Measurements from ENCODE around the gene UNCX.
"Not testable (repeated sequence)": the region's sequence is repeated elsewhere in the genome, so short reads cannot be mapped to it uniquely, and the experiment has no call there.

Gene UNCX

DNA sequence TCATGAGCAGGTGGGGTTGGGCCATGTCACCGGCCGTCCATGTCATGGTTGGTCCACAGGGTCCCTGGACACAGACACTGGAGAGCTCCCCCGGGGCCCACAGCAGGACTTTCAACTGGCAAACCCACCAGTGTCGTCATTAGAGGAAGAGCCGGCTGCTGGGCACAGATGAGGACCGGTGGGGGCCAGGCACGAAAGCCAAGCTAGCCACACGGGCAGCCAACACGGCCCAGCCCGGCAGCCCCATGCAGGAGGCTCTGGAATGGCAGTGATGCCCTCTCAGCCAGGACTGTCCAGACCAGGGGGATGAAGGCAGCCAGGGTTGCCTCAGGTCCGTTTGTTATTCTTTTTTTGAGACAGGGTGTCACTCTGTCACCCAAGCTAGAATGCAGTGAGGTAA, 21.1 kb upstream of the UNCX start:
- no peak overlapping the region for H3K4me3 ChIP-seq (ENCODE audit: low read length)
- no peak for DNase-seq (ENCODE audit: low read depth, low spot score)

DNA sequence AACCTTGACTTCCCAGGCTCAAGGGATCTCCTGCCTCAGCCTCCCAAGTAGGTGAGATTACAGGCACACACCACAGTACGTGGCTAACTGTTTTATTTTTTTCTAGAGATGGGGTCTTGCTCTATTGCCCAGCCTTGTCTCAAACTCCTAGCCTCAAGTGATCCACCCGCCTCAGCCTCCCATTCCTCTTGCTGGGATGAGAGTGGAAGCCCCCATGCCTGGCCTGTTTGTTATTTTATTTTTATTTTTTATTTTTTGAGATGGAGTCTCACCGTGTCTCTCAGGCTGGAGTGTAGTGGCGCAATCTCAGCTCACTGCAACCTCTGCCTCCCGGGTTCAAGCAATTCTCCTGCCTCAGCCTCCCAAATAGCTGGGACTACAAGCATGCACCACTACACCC, 20.6 kb upstream of the UNCX start:
- not testable (repeated sequence) for DNase-seq (ENCODE audit: low read depth, low spot score); H3K4me3 ChIP-seq (ENCODE audit: low read length)

- no peak for DNase-seq (ENCODE audit: low read depth, low spot score)
Observed at GRCh38 chr7:1214516-1214915, 18.2 kb upstream of the UNCX start.

DNA sequence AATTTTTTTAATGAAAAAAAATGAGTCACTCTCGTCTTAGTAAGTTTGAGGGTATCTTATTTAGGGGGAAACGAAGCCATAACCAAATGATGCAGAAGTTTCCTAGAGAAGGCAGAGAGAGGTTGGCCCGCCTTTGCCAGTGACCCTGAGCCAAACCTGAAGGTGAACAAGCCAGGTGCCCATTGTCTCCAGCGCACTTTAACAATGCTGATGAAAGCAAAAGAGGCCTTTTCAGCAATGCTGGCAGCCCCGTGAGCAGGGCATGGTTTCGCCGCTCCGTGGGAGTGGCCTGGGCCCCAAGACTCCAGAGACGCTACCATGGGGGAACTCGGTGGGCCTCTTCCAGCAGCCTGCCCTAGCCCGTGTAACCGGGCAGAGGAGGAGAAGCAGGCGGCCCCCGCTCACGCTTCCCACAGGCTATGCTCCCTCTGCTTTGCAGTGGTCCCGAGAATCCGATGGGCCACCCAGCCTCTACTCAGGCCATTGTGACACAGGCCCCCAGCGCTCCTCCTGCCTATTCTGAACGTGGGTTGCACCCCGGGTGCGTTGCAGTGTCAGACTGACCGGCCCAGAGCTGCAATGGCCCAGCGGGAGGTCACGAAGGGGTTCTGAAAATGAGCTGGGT, 14.0 kb upstream of the UNCX start:
- H3K4me3 ChIP-seq (ENCODE audit: low read length): no peak overlapping the region
- no peak for DNase-seq (ENCODE audit: low read depth, low spot score)

More at GRCh38 chr7:1214516-1214915, 18.2 kb upstream of the UNCX start:
- no peak overlapping the region for H3K4me3 ChIP-seq (ENCODE audit: low read length)

DNA sequence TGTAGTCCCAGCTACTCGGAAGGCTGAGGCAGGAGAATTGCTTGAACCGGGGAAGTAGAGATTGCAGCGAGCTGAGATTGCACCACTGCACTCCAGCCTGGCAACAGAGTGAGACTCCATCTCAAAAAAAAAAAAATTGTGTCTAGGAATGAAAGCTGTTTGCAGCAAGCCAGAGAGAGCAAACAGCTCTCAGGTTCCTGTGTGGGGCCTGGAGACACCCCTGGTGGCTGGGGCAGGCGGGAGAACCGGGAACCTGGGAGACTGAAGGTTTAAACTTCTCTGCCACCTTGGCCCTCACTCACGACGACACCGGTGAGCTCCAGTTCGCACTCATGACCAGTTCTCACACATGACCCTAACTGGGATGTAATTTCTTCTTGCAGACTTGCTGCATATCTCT, 13.2 kb upstream of the UNCX start:
- no peak for DNase-seq (ENCODE audit: low read depth, low spot score)
- H3K4me3 ChIP-seq (ENCODE audit: low read length): no peak overlapping the region

DNA sequence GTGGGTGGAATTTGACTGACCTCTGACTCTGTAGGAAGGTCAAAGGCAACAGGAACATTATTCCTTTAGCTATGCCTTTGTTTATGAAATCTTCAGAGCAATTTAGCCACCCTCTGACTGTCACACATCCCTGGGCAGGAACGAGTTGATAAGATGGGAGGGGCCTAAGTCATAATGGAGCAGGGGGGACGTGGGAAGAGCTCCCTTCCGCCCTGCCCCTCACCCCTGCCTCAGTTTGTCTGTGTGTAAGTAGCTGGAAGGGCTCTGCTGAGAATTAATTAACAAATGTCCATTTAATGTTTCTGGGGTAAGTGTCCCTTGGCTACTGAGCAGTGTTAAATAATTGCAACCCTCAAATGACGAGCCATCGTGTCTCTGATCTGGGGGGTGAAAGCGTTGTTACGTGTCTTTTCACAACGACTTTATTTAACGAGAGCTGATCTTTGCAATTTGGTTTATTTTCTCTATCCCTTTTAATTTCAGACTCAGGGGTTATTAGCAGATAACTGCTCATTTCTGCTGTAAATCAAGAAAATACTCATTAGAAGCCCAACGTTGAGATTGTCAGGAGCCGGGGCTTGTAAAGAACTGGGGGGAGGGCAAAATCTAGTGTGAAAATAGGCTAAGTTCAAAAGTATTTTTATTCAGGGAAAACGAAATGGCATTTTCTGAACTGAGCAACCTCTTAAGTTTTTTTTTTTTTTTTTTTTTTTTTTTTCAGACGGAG, 12.5 kb upstream of the UNCX start:
- H3K4me3 ChIP-seq (ENCODE audit: low read length): no peak overlapping the region
- no peak for DNase-seq (ENCODE audit: low read depth, low spot score)

DNA sequence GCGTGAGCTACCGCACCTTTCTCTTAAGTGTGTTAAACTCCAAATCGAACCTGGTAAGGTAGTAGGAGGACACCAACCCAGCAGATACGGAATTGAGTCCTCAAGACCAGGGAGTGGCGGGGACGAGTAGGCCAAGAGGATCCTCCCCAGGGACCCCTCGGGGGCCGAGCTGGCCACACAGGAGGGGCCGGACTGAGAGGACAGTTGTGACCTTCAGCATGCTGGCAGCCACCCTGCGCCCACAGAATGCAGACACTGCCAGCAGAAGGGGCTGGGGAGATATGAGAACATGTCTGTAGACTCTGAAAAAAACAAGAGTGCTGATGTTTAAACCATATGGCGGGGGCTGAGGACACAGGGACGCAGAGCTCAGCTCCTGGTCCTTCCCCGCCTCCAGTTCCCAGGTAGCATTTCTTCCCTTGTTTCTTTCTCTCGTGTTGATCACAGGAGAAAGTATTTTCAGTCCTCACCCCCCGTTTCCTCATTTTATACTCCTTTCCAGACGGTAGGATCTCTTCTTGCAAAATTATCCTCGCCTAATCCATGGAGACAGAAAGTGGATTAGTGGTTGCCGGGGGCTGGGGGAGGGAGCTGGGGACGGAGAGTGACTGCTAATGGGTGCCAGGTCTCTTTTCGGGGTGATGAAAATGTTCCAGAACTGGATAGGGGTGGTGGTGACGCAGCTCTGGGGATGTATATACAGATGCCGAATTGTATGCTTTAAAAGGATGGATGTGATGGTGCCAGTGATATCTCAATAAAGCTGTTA, 11.5 kb upstream of the UNCX start:
- DNase-seq (ENCODE audit: low read depth, low spot score): no peak

GRCh38 chr7:1223196-1223981, 9.3 kb upstream of the UNCX start:
- DNase-seq (ENCODE audit: low read depth, low spot score): no peak
- H3K4me3 ChIP-seq (ENCODE audit: low read length): no peak overlapping the region

More for the DNA sequence above, 11.5 kb upstream of the UNCX start:
- no peak overlapping the region for H3K4me3 ChIP-seq (ENCODE audit: low read length)

GRCh38 chr7:1224086-1224716, 8.5 kb upstream of the UNCX start:
- DNase-seq (ENCODE audit: low read depth, low spot score): no peak
- H3K4me3 ChIP-seq (ENCODE audit: low read length): no peak overlapping the region

DNA sequence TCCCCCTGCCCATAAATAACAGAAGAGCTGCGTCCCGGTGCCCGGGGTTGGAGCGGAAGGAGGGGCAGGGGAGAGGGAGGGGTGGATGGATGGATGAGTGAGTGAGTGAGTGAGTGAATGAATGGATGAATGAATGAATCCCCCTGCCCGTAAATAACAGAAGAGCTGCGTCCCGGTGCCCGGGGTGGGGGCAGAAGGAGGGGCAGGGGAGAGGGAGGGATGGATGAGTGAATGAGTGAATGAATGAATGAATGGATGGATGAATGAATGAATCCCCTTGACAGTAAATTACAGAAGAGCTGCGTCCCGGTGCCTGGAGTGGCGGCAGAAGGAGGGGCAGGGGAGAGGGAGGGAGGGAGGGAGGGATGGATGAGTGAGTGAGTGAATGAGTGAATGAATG, 7.6 kb upstream of the UNCX start:
- H3K4me3 ChIP-seq (ENCODE audit: low read length): no peak overlapping the region
- DNase-seq (ENCODE audit: low read depth, low spot score): no peak

GRCh38 chr7:1225441-1226185, 7.1 kb upstream of the UNCX start:
- H3K4me3 ChIP-seq (ENCODE audit: low read length): no peak overlapping the region
- DNase-seq (ENCODE audit: low read depth, low spot score): no peak

DNA sequence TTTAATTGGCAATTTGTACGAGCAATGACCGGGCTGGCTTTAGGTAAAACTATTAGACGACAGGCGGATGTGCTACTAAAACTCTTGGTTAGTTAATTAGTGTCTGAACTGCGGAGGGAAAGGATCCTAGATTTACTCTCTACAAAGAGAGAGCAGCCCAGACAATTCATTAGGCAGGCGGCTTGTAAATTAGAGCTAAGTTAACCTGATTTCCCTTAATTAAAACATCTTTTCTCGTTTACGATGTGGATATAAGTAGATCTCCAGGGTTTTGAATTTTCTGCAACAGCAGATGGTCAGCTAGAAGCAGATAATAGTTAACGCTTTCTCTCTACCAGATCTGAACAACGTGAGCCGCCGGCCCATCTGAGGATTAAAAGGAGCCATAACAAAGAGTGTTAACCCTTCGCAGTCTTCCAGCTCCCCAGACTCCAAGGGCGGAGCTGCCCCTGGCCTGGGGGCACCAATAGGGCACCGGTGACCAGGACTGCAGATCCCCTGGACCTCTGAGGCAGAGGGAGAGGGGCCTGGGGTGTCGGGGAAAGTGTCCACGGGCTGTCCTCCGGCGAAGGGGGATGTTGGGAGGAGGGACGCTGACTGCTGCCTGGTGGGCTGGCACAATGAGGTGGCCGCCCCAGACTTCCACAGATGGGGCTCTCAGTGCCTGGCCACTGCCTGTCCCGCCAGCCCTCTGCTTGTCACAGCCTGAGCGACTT, 6.3 kb upstream of the UNCX start:
- DNase-seq (ENCODE audit: low read depth, low spot score): no peak
- no peak overlapping the region for H3K4me3 ChIP-seq (ENCODE audit: low read length)

GRCh38 chr7:1227071-1227804, 5.4 kb upstream of the UNCX start:
- H3K4me3 ChIP-seq (ENCODE audit: low read length): no peak overlapping the region
- DNase-seq (ENCODE audit: low read depth, low spot score): no peak

GRCh38 chr7:1227814-1228544, 4.7 kb upstream of the UNCX start:
- no peak for DNase-seq (ENCODE audit: low read depth, low spot score)

DNA sequence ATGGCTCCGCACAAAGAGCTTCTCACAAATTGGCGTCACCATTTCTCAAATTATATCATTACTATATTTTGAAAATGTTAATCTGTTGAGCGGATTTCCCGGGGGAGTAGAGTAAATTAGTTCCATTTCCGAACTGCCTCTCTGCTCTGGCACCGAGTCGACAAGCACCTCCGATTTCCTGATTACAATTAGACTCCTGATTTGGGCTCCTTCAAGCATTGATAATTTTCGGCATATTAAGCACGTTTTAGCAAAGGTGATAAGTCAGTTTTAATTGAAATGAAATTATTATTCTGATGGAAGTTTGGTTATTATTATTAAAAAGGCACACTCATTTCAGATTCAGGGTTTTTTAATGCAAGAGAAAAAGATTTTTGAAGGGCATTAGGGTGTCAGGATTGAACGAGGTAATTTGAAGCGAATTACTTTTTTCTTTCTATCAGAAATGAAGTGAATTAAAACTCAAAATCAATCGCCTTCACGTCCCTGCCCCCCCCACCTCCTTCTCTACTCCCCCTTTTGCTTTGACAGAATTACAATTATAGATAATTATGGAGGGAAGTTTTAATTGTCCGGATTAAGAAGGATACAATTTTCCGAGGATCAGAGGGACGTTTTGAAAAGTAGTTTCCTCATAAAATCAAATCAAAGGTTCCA, 4.0 kb upstream of the UNCX start:
- H3K4me3 ChIP-seq (ENCODE audit: low read length): no peak overlapping the region
- no peak for DNase-seq (ENCODE audit: low read depth, low spot score)

More at GRCh38 chr7:1227814-1228544, 4.7 kb upstream of the UNCX start:
- H3K4me3 ChIP-seq (ENCODE audit: low read length): no peak overlapping the region
